H1 (cell line): ENCODE data around the gene P2RY1. TPM values are rescaled to one million over a fixed set of nuclear protein-coding genes. Genes with fewer than 3 reads are reported as not detected.

Source experiments
- CREB1 ChIP-seq: IDR thresholded peaks from 2 replicates; pipeline ENCODE4 v1.6.1; 2012; ENCODE audit warnings: inconsistent platforms
- SIRT6 ChIP-seq: IDR thresholded peaks from one replicate; pipeline ENCODE4 v1.7.1; 2012; ENCODE audit warnings: low read length, inconsistent platforms
- polyA plus RNA-seq, 7 experiments: library from polyadenylated mRNA; depleted of rRNA in 3 of 7; stranded (reverse) in 5 of 7; unstranded in 2 of 7; fragments of >200 nt in 5 of 7; fragments of 200-250 nt in 2 of 7; gene quantifications; 1 replicate in 5 of 7; 2 replicates in 1 of 7; 4 replicates in 1 of 7; pipeline versions ENCODE4 v1.2.1 to v1.2.3, GENCODE V29; 2011 to 2013; ENCODE audit warnings: missing spikeins in 2 of 7, mixed read lengths in 2 of 7
- total RNA-seq: library from RNA; stranded (reverse); fragmentation: NEBNext Ultra II Directional; extraction: Animal tissue kit (Norgen Biotek cat#: 25700); gene quantifications from 2 replicates; pipeline ENCODE4 v1.2.1, GENCODE V29; 2021

The P2RY1 gene
- total and polyA plus RNA-seq, 2 of the 8 experiments (the other 6 are each of a cell fraction or from before 2014, with no cell fraction given): 6.5 to 28.3 TPM

GRCh38 chr3:152879790-152880174 is 44.9 kb downstream of the P2RY1 start (continued):
- no peak for TF ChIP-seq CREB1
- TF ChIP-seq SIRT6: no peak
- TF ChIP-seq, all 59 proteins: peak for 0
